ENCODE data around the gene PLA2G4F.

- no peak for TF ChIP-seq CTCF (IDR thresholded peaks at IDR 0.05; ENCODE audit: borderline replicate concordance, extremely low read depth, low read length, poor library complexity, severe bottlenecking)
- TF ChIP-seq EZH2 (IDR thresholded peaks at IDR 0.05; ENCODE audit: borderline replicate concordance, low read depth, low read length, severe bottlenecking) = no peak
Measured at GRCh38 chr15:42171795-42172194, 15.4 kb upstream of the PLA2G4F start.

Data from DND-41 (cell line).